IPS-NIHi7 (cell line): ENCODE results near the gene RAB36.

ENCODE experiments used
- DNase-seq: peaks from one replicate; pipeline ENCODE4 v3.0.0; 2012; ENCODE audit warnings: mixed read lengths; ENCODE audit errors: extremely low spot score

The RAB36 gene

GRCh38 chr22:23137905-23138561, 7.2 kb upstream of the RAB36 start:
- no peak for DNase-seq

DNA sequence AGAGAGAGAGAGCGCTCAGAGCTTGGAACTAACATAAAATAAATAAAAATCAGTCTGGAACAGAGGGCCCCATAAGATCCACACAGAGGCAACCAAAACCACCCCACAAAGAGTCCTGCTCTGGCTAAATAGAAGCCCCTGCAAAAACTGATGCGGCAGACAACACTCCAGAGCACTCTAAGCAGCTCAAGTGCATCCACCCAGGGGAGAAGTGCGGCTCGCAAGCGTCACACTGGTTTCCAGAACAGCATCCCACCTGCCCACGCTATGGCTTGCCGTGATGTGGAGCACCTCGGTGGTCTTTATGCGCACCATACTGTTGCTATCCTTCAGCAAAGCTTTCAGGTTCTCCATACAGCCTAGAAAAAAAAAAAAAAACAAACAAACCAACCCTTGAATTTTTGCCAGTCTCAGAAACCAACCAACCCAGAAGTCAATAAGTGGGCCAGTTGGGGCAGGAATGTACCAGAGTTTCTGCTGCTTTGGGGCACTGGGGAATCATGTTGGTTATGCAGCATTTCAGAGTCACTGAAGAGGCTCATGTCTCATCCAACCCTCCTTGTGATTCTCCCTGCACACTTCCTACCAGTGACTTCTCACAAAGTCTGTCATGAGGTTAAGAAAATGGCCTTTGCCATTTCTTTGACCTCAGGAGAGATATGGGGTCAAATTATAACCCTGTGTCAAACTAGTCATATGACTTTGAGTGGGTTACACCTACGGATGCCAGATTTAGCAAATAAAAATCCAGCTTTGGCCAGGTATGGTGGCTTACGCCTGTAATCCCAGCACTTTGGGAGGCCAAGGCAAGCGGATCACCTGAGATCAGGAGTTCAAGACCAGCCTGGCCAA, 6.5 kb upstream of the RAB36 start:
- no peak for DNase-seq

DNA sequence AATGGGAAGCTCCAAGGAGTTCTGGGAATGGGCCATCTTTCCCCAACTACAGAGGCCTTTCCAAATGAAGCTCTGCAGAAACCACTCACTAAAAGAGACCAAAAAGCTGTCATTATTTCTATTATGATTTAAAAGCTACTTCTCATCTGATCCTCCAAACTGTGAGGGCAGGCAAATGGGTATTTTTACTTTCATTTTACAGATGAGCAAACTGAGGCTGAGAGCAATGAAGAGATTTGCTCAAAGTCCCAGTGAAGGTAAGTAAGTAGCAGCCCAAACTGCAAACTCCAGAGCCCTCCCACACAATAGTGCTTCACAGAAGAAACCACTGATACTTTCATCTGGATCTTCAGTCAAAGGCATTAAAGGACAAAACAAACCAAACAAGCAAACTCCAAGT, 4.9 kb upstream of the RAB36 start:
- no peak for DNase-seq

DNA sequence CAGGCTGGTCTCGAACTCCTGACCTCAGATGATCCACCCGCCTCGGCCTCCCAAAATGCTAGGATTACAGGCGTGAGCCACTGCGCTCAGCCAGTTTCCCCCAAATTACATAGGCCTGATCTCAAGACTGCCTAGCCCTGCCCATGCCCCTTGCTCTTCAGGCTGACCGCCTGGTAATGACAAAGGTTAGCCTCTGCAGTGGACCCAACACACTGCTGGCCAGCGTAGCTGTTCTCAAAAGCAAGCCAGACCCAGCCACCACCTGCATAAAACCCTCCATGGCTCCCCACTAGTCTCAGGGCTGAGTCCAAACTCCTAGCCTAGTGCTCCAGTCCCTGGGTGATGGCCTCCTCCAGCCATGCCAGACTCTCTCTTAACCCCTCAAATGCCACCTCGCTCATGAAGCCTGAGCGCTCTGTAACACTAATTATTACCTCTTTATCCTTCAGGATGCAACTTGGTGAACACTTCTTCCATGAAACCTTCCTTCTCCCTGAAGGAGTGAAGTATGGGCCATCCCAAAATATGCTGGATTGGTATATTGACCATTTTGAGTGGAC, 2.7 kb upstream of the RAB36 start:
- no peak for DNase-seq

GRCh38 chr22:23143119-23143518, 2.2 kb upstream of the RAB36 start:
- no peak for DNase-seq

- no peak for DNase-seq
Observed at GRCh38 chr22:23144432-23144831, 845 bp upstream of the RAB36 start.

GRCh38 chr22:23145878-23146470, 697 bp downstream of the RAB36 start:
- DNase-seq: no peak

- no peak for DNase-seq
Observed at GRCh38 chr22:23146478-23147205, 1.4 kb downstream of the RAB36 start.

DNA sequence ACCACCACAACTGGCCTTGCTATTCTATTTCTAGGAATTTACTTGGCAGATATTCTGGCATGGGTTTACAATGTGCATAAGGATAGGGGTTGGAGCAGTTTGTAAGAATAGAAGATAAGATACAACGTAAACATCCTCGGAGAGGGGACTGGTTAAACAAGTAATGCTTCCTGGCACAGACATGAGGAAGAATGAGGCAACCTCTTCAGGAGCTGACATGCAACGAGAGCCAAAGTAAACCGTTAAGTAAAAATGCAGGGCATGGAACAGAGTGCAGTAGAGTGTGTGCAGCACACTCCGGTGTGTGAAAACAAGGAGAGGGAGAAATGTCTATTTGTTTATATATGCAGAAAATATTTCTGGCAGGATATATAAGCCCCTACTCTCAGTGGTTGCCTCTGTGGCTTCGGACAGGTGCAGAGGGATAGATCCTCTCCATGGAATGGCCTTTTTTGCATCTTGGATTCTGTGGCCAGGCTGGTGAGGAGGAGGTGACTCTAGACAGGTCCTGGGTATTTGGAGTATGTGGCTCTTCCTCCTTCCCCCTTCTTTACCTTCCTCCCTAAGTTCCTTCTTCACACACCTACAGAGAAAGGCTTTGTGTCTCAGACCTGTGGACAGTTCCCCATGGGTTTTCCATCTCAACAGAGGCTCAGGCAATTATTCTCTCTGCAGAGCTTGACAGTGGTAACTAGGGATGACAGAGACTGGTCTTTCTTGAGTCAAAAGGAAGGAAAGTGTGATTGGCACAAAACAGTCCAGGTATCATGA, 2.5 kb downstream of the RAB36 start:
- no peak for DNase-seq

- peak; percentile 61 for DNase-seq
Observed at GRCh38 chr22:23149743-23150238, 4.5 kb downstream of the RAB36 start.

- DNase-seq: no peak
Observed at GRCh38 chr22:23150762-23151161, 5.5 kb downstream of the RAB36 start.

GRCh38 chr22:23151827-23152226, 6.5 kb downstream of the RAB36 start:
- DNase-seq: no peak

DNA sequence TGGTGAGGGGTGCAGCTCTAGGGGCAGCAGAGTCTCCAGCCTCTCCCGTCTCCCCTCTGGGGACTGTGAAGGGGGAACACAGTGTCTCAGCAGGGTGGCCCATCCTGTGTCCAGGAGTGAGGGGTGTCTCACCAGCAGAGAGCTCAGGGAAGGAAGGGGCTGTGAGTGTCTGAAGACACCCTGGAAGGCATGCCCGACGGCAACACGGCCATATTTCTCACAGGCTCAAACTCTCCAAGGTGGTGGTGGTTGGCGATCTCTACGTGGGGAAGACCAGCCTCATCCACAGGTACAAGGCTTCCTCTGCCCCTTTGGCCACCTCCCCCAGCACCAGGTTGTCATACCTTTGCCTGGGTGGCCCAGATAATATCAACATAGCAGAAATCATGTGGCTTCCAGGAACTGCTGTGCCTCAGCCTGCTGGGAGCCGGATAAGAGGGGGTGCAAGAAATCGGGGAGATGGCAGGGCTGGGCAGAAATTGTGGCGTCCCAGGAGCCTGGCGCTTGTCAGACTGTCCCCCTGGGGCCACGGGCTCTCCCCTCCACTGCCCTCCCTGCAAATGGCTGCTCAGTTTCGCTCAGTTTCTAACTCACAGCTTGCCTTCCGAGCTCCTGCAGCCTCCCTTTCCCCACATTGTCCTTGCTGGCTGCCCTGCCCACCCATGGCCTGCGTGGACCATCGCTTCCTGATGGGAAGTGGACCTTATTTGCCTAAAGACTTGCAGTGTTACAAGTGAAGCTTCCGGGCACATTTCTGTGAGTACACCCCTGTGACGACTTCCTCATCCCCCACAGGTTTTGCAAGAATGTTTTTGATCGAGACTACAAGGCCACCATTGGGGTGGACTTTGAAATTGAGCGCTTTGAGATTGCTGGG, 7.2 kb downstream of the RAB36 start:
- no peak for DNase-seq

GRCh38 chr22:23153994-23154393, 8.7 kb downstream of the RAB36 start:
- no peak for DNase-seq

DNA sequence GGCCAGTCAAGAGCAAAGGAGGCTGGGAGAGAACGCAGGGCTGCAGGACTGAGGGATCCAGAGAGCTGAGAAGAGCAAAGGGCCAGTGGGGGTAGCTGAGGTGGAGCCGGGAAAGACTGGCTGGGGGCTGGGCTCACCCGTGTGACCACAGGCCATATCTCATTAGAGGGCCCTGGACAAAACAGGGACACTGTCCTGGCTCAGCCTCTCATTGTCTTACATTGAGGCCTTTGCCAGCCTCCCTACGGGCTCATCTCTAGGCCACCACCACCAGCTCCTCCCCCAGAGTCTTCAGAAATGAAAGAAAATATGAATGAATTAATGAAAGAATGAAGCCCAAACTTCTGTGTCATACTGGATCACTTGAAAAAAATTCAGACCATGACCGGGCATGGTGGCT, 9.2 kb downstream of the RAB36 start:
- DNase-seq: no peak

DNA sequence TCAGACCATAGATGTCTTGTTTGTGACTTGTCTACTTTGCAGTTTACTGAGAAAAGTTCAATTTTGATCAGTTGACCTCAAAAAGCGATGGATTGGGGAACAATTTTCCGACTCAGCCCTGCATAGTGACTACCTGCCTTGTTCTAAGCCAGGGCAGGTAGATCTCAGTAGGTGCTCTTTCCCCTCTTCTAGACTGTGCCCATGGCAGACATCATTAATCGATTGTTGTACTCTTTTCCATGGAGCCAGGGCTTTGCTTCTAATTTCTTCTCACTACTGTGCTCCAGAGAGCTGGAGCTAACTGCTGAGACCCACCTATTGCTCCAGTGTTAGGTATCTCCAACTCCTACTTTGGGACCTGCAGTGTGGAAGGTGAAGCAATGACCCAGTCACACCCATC, 9.9 kb downstream of the RAB36 start:
- DNase-seq: no peak

DNA sequence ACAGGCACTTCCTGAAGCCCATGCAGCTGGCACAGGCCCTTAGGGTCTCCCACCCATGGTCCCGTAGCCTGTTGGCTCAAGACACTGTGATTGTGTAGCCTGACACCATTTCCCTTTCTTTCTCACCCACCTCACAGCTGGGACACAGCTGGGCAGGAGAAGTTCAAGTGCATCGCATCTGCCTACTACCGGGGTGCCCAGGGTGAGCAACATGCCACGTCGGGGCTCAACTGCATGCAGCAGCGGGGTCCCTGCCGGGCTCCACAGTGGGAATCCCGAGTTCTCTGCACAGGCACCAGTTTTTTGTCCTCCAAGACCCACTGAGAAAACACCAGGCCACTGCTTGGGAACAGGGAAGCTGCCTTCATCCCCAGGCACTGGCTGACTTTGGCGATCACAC, 10.6 kb downstream of the RAB36 start:
- DNase-seq: no peak

- peak; percentile 54 for DNase-seq
Observed at GRCh38 chr22:23156286-23156685, 11.0 kb downstream of the RAB36 start.

- no peak for DNase-seq
Observed at GRCh38 chr22:23157560-23158515, 12.6 kb downstream of the RAB36 start.
